AG04450 (cell line): ENCODE measurements around the gene MDP1. TPM values are rescaled to one million over a fixed set of nuclear protein-coding genes. Genes with fewer than 3 reads are reported as not detected.
A peak's percentile ranks its signal among the peaks of the same experiment; 100 is the strongest.

Source experiments
- CTCF ChIA-PET: fragments of 300-600, 350-600 bp; formaldehyde crosslinking; extraction: SDS; loops from one replicate; lab custom pipeline; 2022; ENCODE audit warnings: antibody characterized with exemption, inconsistent platforms; lab: Charles Lee
- POLR2A ChIA-PET: fragments of 350-600 bp; formaldehyde crosslinking; extraction: SDS; loops from one replicate; lab custom pipeline; 2021; ENCODE audit warnings: antibody characterized with exemption, inconsistent platforms; lab: Yijun Ruan, JAX
- DNase-seq: peaks from one replicate; pipeline ENCODE4 v3.0.0-alpha.2; 2011; ENCODE audit warnings: low read depth, low spot score
- H3K27ac ChIP-seq: one replicate; pipeline ENCODE4 v1.5.1; 2012; ENCODE audit warnings: low read depth, low read length, control low read depth
- H3K27me3 ChIP-seq: one replicate; pipeline ENCODE4 v1.6.0; 2012; ENCODE audit warnings: low read length; ENCODE audit not compliant: control insufficient read depth, insufficient read depth
- H3K4me3 ChIP-seq: 2 replicates; pipeline ENCODE4 v1.5.1; 2011; ENCODE audit warnings: mild to moderate bottlenecking, low read depth, low read length, control low read depth
- H3K9me3 ChIP-seq: 2 replicates; pipeline ENCODE4 v1.5.1; 2012; ENCODE audit warnings: low read length; ENCODE audit not compliant: control insufficient read depth, insufficient read depth
- CTCF ChIP-seq: IDR thresholded peaks from 2 replicates; pipeline ENCODE4 v1.5.1; 2011; ENCODE audit warnings: low read depth, low read length, control low read depth, inconsistent platforms
- polyA plus RNA-seq: library from polyadenylated mRNA; depleted of rRNA; stranded (reverse); fragments of >200 nt; gene quantifications from 2 replicates; pipeline ENCODE4 v1.2.3, GENCODE V29; 2011

The MDP1 gene
- polyA plus RNA-seq, 1 experiment: 16.1 TPM

- POLR2A ChIA-PET: interaction anchor here (0.6 to 1.3 kb wide), 5 partner anchors 19 to 105 kb away, joined by 3 to 12 read pairs (median 3); partner anchors contain the start of genes CHMP4A and EMC9
- Histone ChIP-seq H3K4me3 (peak overlapping the region; percentile 87), H3K27me3 (no peaks in the 10 kb centered on the region), H3K9me3 (no peaks in the 10 kb centered on the region; the same call in 1 of the 2 replicates), H3K27ac (peak overlapping the region; percentile 94)
- no peak for DNase-seq
- TF ChIP-seq CTCF: no peak
- CTCF ChIA-PET: interaction anchor here (0.8 to 3.5 kb wide), 4 partner anchors 34 to 138 kb away, joined by 4 to 24 read pairs (median 4); partner anchors contain the start of genes IRF9 and TINF2
Measured at GRCh38 chr14:24194873-24195185, 21.0 kb downstream of the MDP1 start.

- no peak for DNase-seq
- no peak overlapping the region for H3K27ac ChIP-seq
- POLR2A ChIA-PET: no interaction called here
- H3K4me3 ChIP-seq: peak overlapping the region; percentile 87
- CTCF ChIA-PET: interaction anchor here (0.8 to 3.5 kb wide), 4 partner anchors 33 to 139 kb away, joined by 4 to 24 read pairs (median 4); partner anchors contain the start of genes IRF9 and TINF2
- H3K27me3 ChIP-seq: no peaks in the 10 kb centered on the region
- TF ChIP-seq CTCF: no peak
- no peaks in the 10 kb centered on the region; the same call in 1 of the 2 replicates for H3K9me3 ChIP-seq
Measured at GRCh38 chr14:24194186-24194872, 21.5 kb downstream of the MDP1 start.

GRCh38 chr14:24192933-24193332, 22.9 kb downstream of the MDP1 start:
- DNase-seq: no peak
- H3K4me3 ChIP-seq: no peak overlapping the region
- H3K27me3 ChIP-seq: no peaks in the 10 kb centered on the region
- no peak overlapping the region for H3K27ac ChIP-seq
- no peaks in the 10 kb centered on the region; the same call in 1 of the 2 replicates for H3K9me3 ChIP-seq
- POLR2A ChIA-PET: no interaction called here
- TF ChIP-seq CTCF: no peak
- CTCF ChIA-PET: no interaction called here

DNA sequence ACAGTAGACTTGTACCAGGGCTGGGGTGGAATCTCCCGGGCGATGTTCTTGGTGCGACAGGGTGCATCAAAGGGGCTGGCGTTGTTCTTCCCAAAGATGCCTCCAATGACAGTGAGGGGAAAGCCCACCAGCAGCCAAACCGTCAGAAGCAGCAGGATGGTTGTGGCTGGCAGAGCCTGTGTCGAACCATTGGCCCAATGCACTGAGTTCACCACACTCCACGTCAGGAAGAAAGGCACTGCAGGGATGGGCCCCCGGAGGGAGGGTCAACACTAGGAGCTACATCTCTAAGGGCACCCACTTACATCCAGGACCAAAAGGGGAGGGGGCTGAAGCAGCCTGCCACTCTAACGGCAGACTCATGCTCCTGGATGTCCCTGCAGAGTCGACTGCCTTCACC, 25.4 kb downstream of the MDP1 start:
- TF ChIP-seq CTCF: no peak

GRCh38 chr14:24189460-24189859, 26.4 kb downstream of the MDP1 start:
- TF ChIP-seq CTCF: no peak
- Histone ChIP-seq H3K27ac (peak overlapping the region; percentile 47), H3K9me3 (no peaks in the 10 kb centered on the region; the same call in 1 of the 2 replicates), H3K4me3 (no peak overlapping the region), H3K27me3 (no peaks in the 10 kb centered on the region)
- ChIA-PET POLR2A (interaction anchor here (1.5 kb wide), 1 partner anchor 24 kb away, joined by 9 read pairs; the partner anchor contains the start of gene CHMP4A), CTCF (interaction anchor here (0.9 to 1.0 kb wide), 2 partner anchors 54 to 81 kb away, joined by 3 read pairs; no protein-coding TSS in a partner anchor)
- no peak for DNase-seq

More for the DNA sequence above, 25.4 kb downstream of the MDP1 start:
- no peak for DNase-seq
- no peak overlapping the region for H3K27ac ChIP-seq
- ChIA-PET POLR2A (no interaction called here), CTCF (interaction anchor here (0.9 to 1.1 kb wide), 2 partner anchors 29 to 53 kb away, joined by 3 read pairs; partner anchors contain the start of gene IRF9)
- no peaks in the 10 kb centered on the region for H3K27me3 ChIP-seq
- no peak overlapping the region for H3K4me3 ChIP-seq
- H3K9me3 ChIP-seq: no peaks in the 10 kb centered on the region; the same call in 1 of the 2 replicates
